Measurements from ENCODE around the gene TOMM20L.

TOMM20L gene

GRCh38 chr14:58427281-58428117, 31.8 kb downstream of the TOMM20L start, which contains the start of the genes KIAA0586 and TIMM9:
KIAA0586 (plus strand) TSS chr14:58427719; CDS start chr14:58428265, 546 bp downstream.
TIMM9 (minus strand) TSS chr14:58427531; CDS start chr14:58411945, 15,586 bp downstream.
- peak; percentile 95 for DNase-seq

DNA sequence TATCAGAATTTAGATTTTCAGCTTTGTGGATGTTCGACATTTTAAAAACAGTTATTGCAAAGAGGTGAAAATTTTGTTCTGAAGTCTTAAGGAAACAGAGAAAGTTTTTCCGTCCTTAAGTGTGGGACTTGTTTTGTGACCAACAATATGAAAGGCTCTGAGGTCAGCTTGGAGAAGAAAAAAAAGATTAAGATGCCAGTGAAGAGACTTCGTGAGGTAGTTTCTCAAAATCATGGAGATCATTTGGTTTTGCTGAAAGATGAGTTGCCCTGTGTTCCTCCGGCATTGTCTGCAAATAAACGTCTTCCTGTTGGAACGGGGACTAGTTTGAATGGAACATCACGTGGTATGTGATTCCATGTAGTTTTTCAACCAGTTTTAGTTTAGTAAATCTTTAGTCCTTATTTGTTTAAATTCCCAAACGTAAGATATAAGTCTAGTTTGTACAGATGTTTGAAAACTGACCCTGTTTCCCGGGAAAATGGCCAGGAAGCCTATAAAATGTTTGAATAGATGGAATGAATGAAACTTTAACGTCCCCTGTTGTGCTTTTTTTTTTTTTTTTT, 32.5 kb downstream of the TOMM20L start:
- DNase-seq = no peak

GRCh38 chr14:58430156-58430555, 34.4 kb downstream of the TOMM20L start:
- DNase-seq = no peak

- DNase-seq = no peak
Observed at GRCh38 chr14:58439476-58439875, 43.7 kb downstream of the TOMM20L start.

DNA sequence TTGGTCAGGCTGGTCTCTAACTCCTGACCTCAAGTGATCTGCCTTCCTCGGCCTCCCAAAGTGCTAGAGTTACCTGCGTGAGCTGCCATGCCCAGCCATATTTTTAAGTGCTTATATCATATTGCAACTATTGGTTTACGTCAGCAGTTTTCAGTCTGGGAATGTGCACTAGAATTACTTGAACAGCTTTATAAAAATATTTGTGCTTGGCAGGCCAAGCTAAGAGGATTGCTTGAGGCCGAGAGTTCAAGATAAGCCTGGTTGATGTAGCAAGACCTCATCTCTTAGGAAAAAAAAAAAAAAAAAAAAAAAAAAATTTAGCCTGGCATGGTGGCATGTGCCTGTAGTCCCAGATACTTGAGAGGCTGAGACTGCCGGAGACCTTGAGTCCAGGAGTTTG, 48.9 kb downstream of the TOMM20L start:
- no peak for DNase-seq

GRCh38 chr14:58455593-58456265, 60.0 kb downstream of the TOMM20L start:
- no peak for DNase-seq
